CD14-positive monocyte (primary cell): Measurements from ENCODE around the gene IFRD1. TPM values are rescaled to one million over a fixed set of nuclear protein-coding genes. Genes with fewer than 3 reads are reported as not detected.

ENCODE experiments used
- DNase-seq, 3 donors: peaks; one replicate each; pipeline ENCODE4 v3.0.0-alpha.2; 2011 to 2022
- H2AFZ ChIP-seq: 2 replicates; pipeline ENCODE4 v1.6.0; 2012; ENCODE audit warnings: mild to moderate bottlenecking, low read depth, low read length, inconsistent platforms; ENCODE audit not compliant: insufficient read depth, poor library complexity, severe bottlenecking
- H3K27ac ChIP-seq, 2 donors: 1 replicate in 1 of 2; 2 replicates in 1 of 2; pipeline ENCODE4 v1.5.1; 2012 to 2013; ENCODE audit warnings: low read length in 2 of 2, control low read depth in 1 of 2, inconsistent platforms in 1 of 2, low read depth in 1 of 2, mild to moderate bottlenecking in 1 of 2
- H3K27me3 ChIP-seq, 2 donors: one replicate each; pipeline versions ENCODE4 v1.6.0 to v1.6.1; 2011 to 2013; ENCODE audit warnings: low read length in 2 of 2; ENCODE audit not compliant: control insufficient read depth in 2 of 2, insufficient read depth in 2 of 2
- H3K36me3 ChIP-seq, 2 donors: replicated peaks in 1 of 2; 1 replicate in 1 of 2; 2 replicates in 1 of 2; pipeline versions ENCODE4 v1.5.1 to v1.6.1; 2012 to 2013; ENCODE audit warnings: low read length in 2 of 2, control low read depth in 1 of 2, inconsistent platforms in 1 of 2, mild to moderate bottlenecking in 1 of 2; ENCODE audit not compliant: insufficient read depth in 2 of 2, control insufficient read depth in 1 of 2
- H3K4me1 ChIP-seq, 2 donors: 1 replicate in 1 of 2; 2 replicates in 1 of 2; pipeline versions ENCODE4 v1.5.1 to v1.6.1; 2012 to 2013; ENCODE audit warnings: low read length in 2 of 2, control low read depth in 1 of 2, inconsistent platforms in 1 of 2, mild to moderate bottlenecking in 1 of 2, moderate library complexity in 1 of 2; ENCODE audit not compliant: insufficient read depth in 2 of 2, control insufficient read depth in 1 of 2
- H3K4me2 ChIP-seq: replicated peaks from 2 replicates; pipeline ENCODE3; 2012; ENCODE audit warnings: low read length, moderate library complexity, mild to moderate bottlenecking; ENCODE audit not compliant: poor library complexity, severe bottlenecking; ENCODE audit errors: extremely low read depth
- H3K4me3 ChIP-seq, 3 experiments: fragments of 200-600 bp in 1 of 3; sonication (generic) in 1 of 3; replicated peaks in 1 of 3; 1 replicate in 2 of 3; 2 replicates in 1 of 3; pipeline ENCODE4 v1.5.1; 2011 to 2013; ENCODE audit warnings: low read length in 3 of 3, mild to moderate bottlenecking in 3 of 3, control low read depth in 2 of 3, low read depth in 2 of 3, inconsistent platforms in 1 of 3, moderate library complexity in 1 of 3
- H3K79me2 ChIP-seq: 2 replicates; pipeline ENCODE4 v1.6.0; 2012; ENCODE audit warnings: mild to moderate bottlenecking, control low read depth, inconsistent platforms, low read length, moderate library complexity; ENCODE audit not compliant: insufficient read depth
- H3K9ac ChIP-seq: 2 replicates; pipeline ENCODE4 v1.6.0; 2017; ENCODE audit warnings: low read length, mild to moderate bottlenecking; ENCODE audit not compliant: insufficient read depth, poor library complexity, severe bottlenecking
- H3K9me3 ChIP-seq, 2 donors: replicated peaks in 1 of 2; 1 replicate in 1 of 2; 2 replicates in 1 of 2; pipeline versions ENCODE4 v1.5.1 to v1.6.1; 2012 to 2013; ENCODE audit warnings: low read length in 2 of 2, control low read depth in 1 of 2; ENCODE audit not compliant: control insufficient read depth in 1 of 2, insufficient read depth in 1 of 2
- H4K20me1 ChIP-seq: 2 replicates; pipeline ENCODE4 v1.6.0; 2012; ENCODE audit warnings: mild to moderate bottlenecking, low read length, control low read depth, moderate library complexity; ENCODE audit not compliant: insufficient read depth
- H3K27ac Mint-ChIP-seq, 7 donors: one replicate each; pipeline ENCODE4 v1.8.0; 2020; ENCODE audit warnings: mild to moderate bottlenecking in 7 of 7, mixed read lengths in 7 of 7, moderate library complexity in 6 of 7, inconsistent platforms in 2 of 7
- H3K27me3 Mint-ChIP-seq, 3 donors: one replicate each; pipeline ENCODE4 v1.8.0; 2021 to 2022; ENCODE audit warnings: low read depth in 3 of 3, mild to moderate bottlenecking in 3 of 3, mixed read lengths in 3 of 3, moderate library complexity in 3 of 3, inconsistent platforms in 1 of 3
- H3K36me3 Mint-ChIP-seq, 2 donors: one replicate each; pipeline ENCODE4 v1.8.0; 2020; ENCODE audit warnings: mixed read lengths in 2 of 2, inconsistent platforms in 1 of 2, mild to moderate bottlenecking in 1 of 2
- H3K4me1 Mint-ChIP-seq: one replicate; pipeline ENCODE4 v1.8.0; 2020; ENCODE audit warnings: mild to moderate bottlenecking, mixed read lengths
- H3K4me3 Mint-ChIP-seq, 2 donors: one replicate each; pipeline ENCODE4 v1.8.0; 2020; ENCODE audit warnings: mild to moderate bottlenecking in 2 of 2, mixed read lengths in 2 of 2, moderate library complexity in 1 of 2
- H3K9me3 Mint-ChIP-seq, 7 donors: one replicate each; pipeline ENCODE4 v1.8.0; 2020 to 2022; ENCODE audit warnings: mixed read lengths in 7 of 7, mild to moderate bottlenecking in 6 of 7, moderate library complexity in 6 of 7, inconsistent platforms in 2 of 7
- WGBS: methylation state at CpG from one replicate; pipeline ENCODE4 v1.1.5; 2013; ENCODE audit warnings: missing lambda C conversion rate; ENCODE audit not compliant: insufficient coverage; 5-methylcytosine and 5-hydroxymethylcytosine counted together
- intact Hi-C, 2 donors: fragments of 100-400 bp; cut with micrococcal nuclease; formaldehyde crosslinking; loops; one replicate each; pipeline versions ENCODE4 v1.15.0 to v1.15.1; 2023
- polyA plus RNA-seq, 3 donors: library from polyadenylated mRNA; depleted of rRNA in 1 of 3; unstranded in 2 of 3; stranded (reverse) in 1 of 3; fragments of 300-500 nt in 2 of 3; fragments of >200 nt in 1 of 3; fragmentation: Illumina TruSeq in 2 of 3; gene quantifications; 1 replicate in 2 of 3; 2 replicates in 1 of 3; pipeline ENCODE4 v1.2.3, GENCODE V29; 2012 to 2021
- TF ChIP-seq, protein P1 (sequence below): fragments of 200-600 bp; IDR thresholded peaks from one replicate; pipeline ENCODE4 v1.8.0; 2022; ENCODE audit warnings: antibody characterized with exemption, mild to moderate bottlenecking

Gene IFRD1
- polyA plus RNA-seq, 3 donors = 13.6 to 81.6 (median 18.7) TPM

DNA sequence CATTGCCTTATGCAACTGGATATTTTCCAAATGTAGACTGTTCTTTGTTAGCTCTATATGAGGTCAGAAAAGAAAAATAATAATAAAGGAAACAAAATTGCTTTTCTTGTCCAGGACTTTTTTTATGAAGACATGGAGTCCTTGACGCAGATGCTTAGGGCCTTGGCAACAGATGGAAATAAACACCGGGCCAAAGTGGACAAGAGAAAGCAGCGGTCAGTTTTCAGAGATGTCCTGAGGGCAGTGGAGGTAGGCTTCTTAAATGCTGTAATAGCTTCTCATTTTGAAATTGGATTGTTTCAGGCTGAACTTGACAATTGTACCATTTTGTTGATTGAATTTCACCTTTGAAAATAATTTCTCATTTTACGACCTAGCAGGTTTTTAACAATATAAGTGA, 17.6 kb downstream of the IFRD1 start:
- no peaks in the 10 kb centered on the region for H3K9me3 Mint-ChIP-seq
- TF ChIP-seq, protein P1, sequence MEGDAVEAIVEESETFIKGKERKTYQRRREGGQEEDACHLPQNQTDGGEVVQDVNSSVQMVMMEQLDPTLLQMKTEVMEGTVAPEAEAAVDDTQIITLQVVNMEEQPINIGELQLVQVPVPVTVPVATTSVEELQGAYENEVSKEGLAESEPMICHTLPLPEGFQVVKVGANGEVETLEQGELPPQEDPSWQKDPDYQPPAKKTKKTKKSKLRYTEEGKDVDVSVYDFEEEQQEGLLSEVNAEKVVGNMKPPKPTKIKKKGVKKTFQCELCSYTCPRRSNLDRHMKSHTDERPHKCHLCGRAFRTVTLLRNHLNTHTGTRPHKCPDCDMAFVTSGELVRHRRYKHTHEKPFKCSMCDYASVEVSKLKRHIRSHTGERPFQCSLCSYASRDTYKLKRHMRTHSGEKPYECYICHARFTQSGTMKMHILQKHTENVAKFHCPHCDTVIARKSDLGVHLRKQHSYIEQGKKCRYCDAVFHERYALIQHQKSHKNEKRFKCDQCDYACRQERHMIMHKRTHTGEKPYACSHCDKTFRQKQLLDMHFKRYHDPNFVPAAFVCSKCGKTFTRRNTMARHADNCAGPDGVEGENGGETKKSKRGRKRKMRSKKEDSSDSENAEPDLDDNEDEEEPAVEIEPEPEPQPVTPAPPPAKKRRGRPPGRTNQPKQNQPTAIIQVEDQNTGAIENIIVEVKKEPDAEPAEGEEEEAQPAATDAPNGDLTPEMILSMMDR = no peak
- peaks cover 85 to 95% of the 10 kb centered on the region in 2 donors for H3K36me3 ChIP-seq

DNA sequence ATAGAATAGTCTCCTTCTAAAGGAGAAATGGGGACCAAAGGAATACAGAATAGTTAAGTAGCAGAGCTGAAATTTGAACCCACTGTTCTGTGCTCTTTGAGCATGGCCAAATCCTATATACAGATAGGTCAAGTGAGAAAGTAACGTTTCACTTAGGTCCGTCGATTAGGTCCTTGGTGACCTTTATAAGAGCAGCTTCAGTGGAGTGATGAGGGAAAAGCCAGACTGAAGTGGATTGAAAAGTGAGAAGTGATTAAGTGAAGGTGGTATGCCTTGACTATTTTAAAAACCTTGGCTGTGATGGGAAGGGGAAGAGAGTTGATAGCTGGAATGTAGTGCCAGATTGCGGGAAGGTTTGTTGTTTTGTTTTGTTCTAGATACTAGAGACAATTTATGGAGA, 19.9 kb downstream of the IFRD1 start:
- H4K20me1 ChIP-seq = peaks cover 26% of the 10 kb centered on the region
- H3K4me2 ChIP-seq = no peak overlapping the region
- H3K4me3 Mint-ChIP-seq = no peak overlapping the region
- H3K9ac ChIP-seq = no peak overlapping the region
- H3K4me1 ChIP-seq = no peaks in the 10 kb centered on the region
- intact Hi-C loops = no loop called here
- no peaks in the 10 kb centered on the region for H3K9me3 ChIP-seq
- H3K36me3 Mint-ChIP-seq = peaks cover 76 to 89% of the 10 kb centered on the region in 2 donors
- H2AFZ ChIP-seq = no peak overlapping the region
- no peak overlapping the region for H3K4me3 ChIP-seq
- H3K27me3 Mint-ChIP-seq = no peaks in the 10 kb centered on the region
- TF ChIP-seq, protein P1 = no peak
- no peaks in the 10 kb centered on the region for H3K9me3 Mint-ChIP-seq
- no peaks in the 10 kb centered on the region for H3K27me3 ChIP-seq
- H3K79me2 ChIP-seq = no peaks in the 10 kb centered on the region
- no peaks in the 10 kb centered on the region for H3K4me1 Mint-ChIP-seq
- no peak overlapping the region for H3K27ac ChIP-seq
- no peak for DNase-seq
- 79% methylated on average over 2 of the region's 4 CpGs for WGBS
- no peak overlapping the region for H3K27ac Mint-ChIP-seq
- H3K36me3 ChIP-seq = peaks cover 88 to 97% of the 10 kb centered on the region in 2 donors

More for the DNA sequence above, 17.6 kb downstream of the IFRD1 start:
- Histone ChIP-seq H3K27ac (no peak overlapping the region), H3K4me2 (no peak overlapping the region), H3K4me1 (no peaks in the 10 kb centered on the region), H3K4me3 (no peak overlapping the region), H3K79me2 (no peaks in the 10 kb centered on the region), H4K20me1 (peaks cover 36% of the 10 kb centered on the region), H3K9ac (no peak overlapping the region), H3K9me3 (no peaks in the 10 kb centered on the region), H2AFZ (no peak overlapping the region), H3K27me3 (no peaks in the 10 kb centered on the region)
- no peak overlapping the region for H3K27ac Mint-ChIP-seq
- peaks cover 78 to 89% of the 10 kb centered on the region in 2 donors for H3K36me3 Mint-ChIP-seq
- no peaks in the 10 kb centered on the region for H3K27me3 Mint-ChIP-seq
- WGBS = 100% methylated on average over 3 of the region's 4 CpGs
- no peak overlapping the region for H3K4me3 Mint-ChIP-seq
- H3K4me1 Mint-ChIP-seq = no peaks in the 10 kb centered on the region
- intact Hi-C loops = no loop called here
- DNase-seq = no peak
